Vagina (tissue), 2 donors: ENCODE measurements around the gene MED19. TPM values are rescaled to one million over a fixed set of nuclear protein-coding genes. Genes with fewer than 3 reads are reported as not detected.

ENCODE experiments used
- DNase-seq, 2 donors: peaks; one replicate each; pipeline ENCODE4 v3.0.0-alpha.2; 2017; ENCODE audit errors: extremely low spot score in 2 of 2
- H3K27ac ChIP-seq: fragments of 200-600 bp; sonication (generic); one replicate; pipeline ENCODE4 v1.5.1; 2019
- H3K27me3 ChIP-seq: fragments of 200-600 bp; sonication (generic); one replicate; pipeline ENCODE4 v1.5.1; 2019
- H3K36me3 ChIP-seq, 2 donors: fragments of 200-600 bp; sonication (generic); one replicate each; pipeline ENCODE4 v1.5.1; 2017 to 2019
- H3K4me1 ChIP-seq: fragments of 200-600 bp; sonication (generic); one replicate; pipeline ENCODE4 v1.5.1; 2019
- H3K4me3 ChIP-seq, 2 donors: fragments of 200-600 bp; sonication (generic); 1 replicate in 1 of 2; 2 replicates in 1 of 2; pipeline ENCODE4 v1.5.1; 2016 to 2019
- H3K9me3 ChIP-seq: fragments of 200-600 bp; sonication (generic); one replicate; pipeline ENCODE4 v1.5.1; 2019
- CTCF ChIP-seq, 3 experiments: fragments of 450-650 bp in 2 of 3; fragments of 200-600 bp in 1 of 3; sonication (generic) in 1 of 3; IDR thresholded peaks; one replicate each; pipeline ENCODE4 v1.5.1; 2017 to 2019; ENCODE audit warnings: antibody characterized with exemption in 3 of 3, mild to moderate bottlenecking in 2 of 3, moderate library complexity in 2 of 3
- POLR2A ChIP-seq, 2 donors: fragments of 450-650 bp; IDR thresholded peaks; one replicate each; pipeline ENCODE4 v1.6.1; 2017; ENCODE audit warnings: antibody characterized with exemption in 2 of 2, mild to moderate bottlenecking in 2 of 2, moderate library complexity in 2 of 2
- POLR2AphosphoS5 ChIP-seq, 2 donors: sonication (generic); formaldehyde crosslinking; IDR thresholded peaks; one replicate each; pipeline ENCODE4 v1.9.0; 2017; ENCODE audit warnings: antibody characterized with exemption in 2 of 2, mild to moderate bottlenecking in 2 of 2, low read depth in 1 of 2; ENCODE audit not compliant: insufficient read depth in 1 of 2
- intact Hi-C: fragments of 100-400 bp; cut with DNase I; formaldehyde crosslinking; loops from one replicate; pipeline ENCODE4 v1.15.1; 2023
- total RNA-seq: library from RNA; depleted of rRNA; stranded (reverse); fragments of >200 nt; gene quantifications from one replicate; pipeline ENCODE4 v1.2.3, GENCODE V29; 2016

Gene MED19
- total RNA-seq, 1 donor from 2014 or later: 18.4 TPM

- Histone ChIP-seq H3K36me3 (peaks cover 0 to 26% of the 10 kb centered on the region in 2 donors), H3K4me1 (peaks cover 75% of the 10 kb centered on the region), H3K4me3 (no peak overlapping the region), H3K9me3 (no peaks in the 10 kb centered on the region), H3K27ac (peak overlapping the region; percentile 53), H3K27me3 (no peaks in the 10 kb centered on the region)
- intact Hi-C loops: no loop called here
- no peak for DNase-seq
- peak in 1 of 2 donors; percentile 32 for TF ChIP-seq POLR2AphosphoS5 (IDR thresholded peaks at IDR 0.05; ENCODE audit: insufficient read depth in 1 of 2, low read depth in 1 of 2)
- no peak for TF ChIP-seq CTCF (IDR thresholded peaks at IDR 0.05)
- no peak for TF ChIP-seq POLR2A (IDR thresholded peaks at IDR 0.05)
Observed at GRCh38 chr11:57675176-57675941, 36.7 kb downstream of the MED19 start.

- intact Hi-C loops: no loop called here
- H3K4me3 ChIP-seq: no peak overlapping the region
- peak overlapping the region; percentile 53 for H3K27ac ChIP-seq
- no peak for DNase-seq
- no peaks in the 10 kb centered on the region for H3K9me3 ChIP-seq
- H3K36me3 ChIP-seq: peaks cover 0 to 26% of the 10 kb centered on the region in 2 donors
- TF ChIP-seq POLR2A (IDR thresholded peaks at IDR 0.05): no peak
- no peak for TF ChIP-seq POLR2AphosphoS5 (IDR thresholded peaks at IDR 0.05; ENCODE audit: insufficient read depth in 1 of 2, low read depth in 1 of 2)
- no peak for TF ChIP-seq CTCF (IDR thresholded peaks at IDR 0.05)
- peaks cover 75% of the 10 kb centered on the region for H3K4me1 ChIP-seq
- H3K27me3 ChIP-seq: no peaks in the 10 kb centered on the region
Observed at GRCh38 chr11:57674251-57674650, 37.8 kb downstream of the MED19 start.

GRCh38 chr11:57668434-57668782 is 43.6 kb downstream of the MED19 start:
- Histone ChIP-seq H3K27ac (peak overlapping the region; percentile 98), H3K4me3 (peak overlapping the region; percentile 92 to 99), H3K36me3 (peaks cover 0 to 16% of the 10 kb centered on the region in 2 donors), H3K9me3 (no peaks in the 10 kb centered on the region), H3K27me3 (no peaks in the 10 kb centered on the region), H3K4me1 (peaks cover 46% of the 10 kb centered on the region)
- intact Hi-C loops: no loop called here
- DNase-seq: no peak
- TF ChIP-seq POLR2AphosphoS5 (IDR thresholded peaks at IDR 0.05; ENCODE audit: insufficient read depth in 1 of 2, low read depth in 1 of 2): no peak
- no peak for TF ChIP-seq POLR2A (IDR thresholded peaks at IDR 0.05)
- no peak for TF ChIP-seq CTCF (IDR thresholded peaks at IDR 0.05)

GRCh38 chr11:57667736-57668433 is 44.1 kb downstream of the MED19 start, which contains the start of gene ZDHHC5:
TSS of gene ZDHHC5 (plus strand) at chr11:57668114. CDS start at chr11:57673091, 4,977 bp downstream.
- peaks cover 0 to 11% of the 10 kb centered on the region in 2 donors for H3K36me3 ChIP-seq
- H3K4me1 ChIP-seq: peaks cover 43% of the 10 kb centered on the region
- H3K27me3 ChIP-seq: no peaks in the 10 kb centered on the region
- intact Hi-C loops: no loop called here
- TF ChIP-seq POLR2A (IDR thresholded peaks at IDR 0.05) (peak in 1 of 2 donors; percentile 51), CTCF (IDR thresholded peaks at IDR 0.05) (peak; percentile 46 to 54 (median 49)), POLR2AphosphoS5 (IDR thresholded peaks at IDR 0.05; ENCODE audit: insufficient read depth in 1 of 2, low read depth in 1 of 2) (peak in 1 of 2 donors; percentile 76)
- peak within 1 kb of the TSS; percentile 98 for H3K27ac ChIP-seq
- no peaks in the 10 kb centered on the region for H3K9me3 ChIP-seq
- peak; percentile 98 to 100 for DNase-seq
- peak within 1 kb of the TSS; percentile 92 to 99 for H3K4me3 ChIP-seq
